Upper lobe of left lung (tissue), 4 donors: ENCODE data around the gene FBXO41.

Source experiments
- CTCF ChIP-seq, 6 experiments: fragments of 450-650 bp in 4 of 6; fragments of 200-600 bp in 2 of 6; sonication (generic) in 2 of 6; IDR thresholded peaks; one replicate each; pipeline ENCODE4 v1.5.1; 2016 to 2019; ENCODE audit warnings: antibody characterized with exemption in 6 of 6
- EP300 ChIP-seq, 4 donors: sonication (generic); formaldehyde crosslinking; IDR thresholded peaks; one replicate each; pipeline ENCODE4 v1.5.1; 2017; ENCODE audit warnings: antibody characterized with exemption in 4 of 4, control low read depth in 2 of 4
- POLR2A ChIP-seq, 4 donors: fragments of 450-650 bp; IDR thresholded peaks; one replicate each; pipeline ENCODE4 v1.5.1; 2016 to 2017; ENCODE audit warnings: antibody characterized with exemption in 4 of 4, mild to moderate bottlenecking in 2 of 4
- POLR2AphosphoS5 ChIP-seq, 2 donors: sonication (generic); formaldehyde crosslinking; IDR thresholded peaks; one replicate each; pipeline ENCODE4 v1.5.1; 2017; ENCODE audit warnings: antibody characterized with exemption in 2 of 2

GRCh38 chr2:73259704-73260337 lies 24.5 kb downstream of the FBXO41 start:
- TF ChIP-seq CTCF (IDR thresholded peaks at IDR 0.05): no peak
- TF ChIP-seq POLR2A (IDR thresholded peaks at IDR 0.05): no peak
- no peak for TF ChIP-seq POLR2AphosphoS5 (IDR thresholded peaks at IDR 0.05)
- no peak for TF ChIP-seq EP300 (IDR thresholded peaks at IDR 0.05)
